WTC11 (cell line): ENCODE measurements around the gene HS3ST3A1. TPM values are rescaled to one million over a fixed set of nuclear protein-coding genes. Genes with fewer than 3 reads are reported as not detected.

ENCODE experiments used
- ATAC-seq: fragments of 200-7000 bp; cut with Tn5 transposase; 2 replicates; pipeline ENCODE4 v1.10.0; 2021; ENCODE audit warnings: mild to moderate bottlenecking, moderate library complexity
- CTCF ChIA-PET: fragments of 300-600 bp; sonication (Branson Sonifier 250); formaldehyde crosslinking; loops from one replicate; lab custom pipeline; 2021; ENCODE audit warnings: antibody characterized with exemption; lab: Charles Lee
- POLR2A ChIA-PET: fragments of 350-600 bp; sonication (Branson Sonifier 250); formaldehyde crosslinking; loops from one replicate; lab custom pipeline; 2021; ENCODE audit warnings: antibody characterized with exemption; lab: Charles Lee
- DNase-seq: peaks from one replicate; pipeline ENCODE4 v3.0.0; 2021; ENCODE audit warnings: low spot score
- H3K27ac Mint-ChIP-seq: 2 replicates; pipeline ENCODE4 v1.8.0; 2021; ENCODE audit warnings: mixed read lengths
- H3K27me3 Mint-ChIP-seq: 2 replicates; pipeline ENCODE4 v1.8.0; 2021; ENCODE audit warnings: low read depth, mild to moderate bottlenecking, moderate library complexity, mixed read lengths
- H3K36me3 Mint-ChIP-seq: 2 replicates; pipeline ENCODE4 v1.8.0; 2021; ENCODE audit warnings: mixed read lengths
- H3K4me1 Mint-ChIP-seq: 2 replicates; pipeline ENCODE4 v1.8.0; 2022; ENCODE audit warnings: mixed read lengths
- H3K4me3 Mint-ChIP-seq: 2 replicates; pipeline ENCODE4 v1.8.0; 2021; ENCODE audit warnings: mild to moderate bottlenecking, moderate library complexity, mixed read lengths
- H3K9me3 Mint-ChIP-seq: 2 replicates; pipeline ENCODE4 v1.8.0; 2021; ENCODE audit warnings: mixed read lengths
- CBFB ChIP-seq: sonication (generic); formaldehyde crosslinking; IDR thresholded peaks from 2 replicates; pipeline ENCODE4 v1.8.1; 2022; ENCODE audit warnings: mild to moderate bottlenecking, low read depth, missing genetic modification reagents
- CREB1 ChIP-seq: sonication (generic); formaldehyde crosslinking; IDR thresholded peaks from 2 replicates; pipeline ENCODE4 v1.8.0; 2023; ENCODE audit warnings: mild to moderate bottlenecking, missing genetic modification reagents
- HMGA2 ChIP-seq: fragments of 250-450 bp; sonication (Bioruptor Pico); IDR thresholded peaks from 2 replicates; pipeline ENCODE4 v1.4.0; 2021; ENCODE audit warnings: mild to moderate bottlenecking, moderate library complexity
- HMGXB4 ChIP-seq: sonication (generic); formaldehyde crosslinking; IDR thresholded peaks from 2 replicates; pipeline ENCODE4 v1.8.1; 2023; ENCODE audit warnings: mild to moderate bottlenecking, moderate library complexity, missing genetic modification reagents
- MAX ChIP-seq: sonication (generic); formaldehyde crosslinking; IDR thresholded peaks from 2 replicates; pipeline ENCODE4 v1.8.0; 2022; ENCODE audit warnings: mild to moderate bottlenecking, missing genetic modification reagents
- NR3C1 ChIP-seq: sonication (generic); formaldehyde crosslinking; conservative IDR thresholded peaks from 2 replicates; pipeline ENCODE4 v1.8.1; 2023; ENCODE audit warnings: low read depth, mild to moderate bottlenecking, missing genetic modification reagents
- SOX15 ChIP-seq: fragments of 250-450 bp; sonication (Bioruptor Pico); IDR thresholded peaks from 2 replicates; pipeline ENCODE4 v1.9.0; 2021; ENCODE audit warnings: mild to moderate bottlenecking
- TEAD4 ChIP-seq: sonication (generic); formaldehyde crosslinking; IDR thresholded peaks from 2 replicates; pipeline ENCODE4 v1.8.0; 2022; ENCODE audit warnings: mild to moderate bottlenecking, missing genetic modification reagents
- ZNF219 ChIP-seq: sonication (generic); formaldehyde crosslinking; IDR thresholded peaks from 2 replicates; pipeline ENCODE4 v1.8.0; 2023; ENCODE audit warnings: missing genetic modification reagents, mild to moderate bottlenecking, borderline replicate concordance
- ZNF232 ChIP-seq: sonication (generic); formaldehyde crosslinking; IDR thresholded peaks from 2 replicates; pipeline ENCODE4 v1.8.0; 2022; ENCODE audit warnings: mild to moderate bottlenecking, missing genetic modification reagents
- ZNF263 ChIP-seq: sonication (generic); formaldehyde crosslinking; IDR thresholded peaks from 2 replicates; pipeline ENCODE4 v1.8.1; 2022; ENCODE audit warnings: low read depth, mild to moderate bottlenecking, moderate library complexity, missing genetic modification reagents
- ZNF317 ChIP-seq: sonication (generic); formaldehyde crosslinking; IDR thresholded peaks from 2 replicates; pipeline ENCODE4 v1.8.1; 2023; ENCODE audit warnings: low read depth, mild to moderate bottlenecking, moderate library complexity, missing genetic modification reagents, borderline replicate concordance
- ZNF416 ChIP-seq: fragments of 250-450 bp; sonication (Bioruptor Pico); IDR thresholded peaks from 2 replicates; pipeline ENCODE4 v1.9.0; 2021; ENCODE audit warnings: mild to moderate bottlenecking, inconsistent platforms
- total RNA-seq: library from RNA; stranded (reverse); gene quantifications from 3 replicates; pipeline ENCODE4 v1.2.3, GENCODE V29; 2021
- TF ChIP-seq, protein P1 (sequence below): sonication (generic); formaldehyde crosslinking; IDR thresholded peaks from 2 replicates; pipeline ENCODE4 v1.8.1; 2022; ENCODE audit warnings: low read depth, missing genetic modification reagents, borderline replicate concordance
- TF ChIP-seq, protein P2 (sequence below): fragments of 250-450 bp; sonication (Bioruptor Pico); IDR thresholded peaks from 2 replicates; pipeline ENCODE4 v2.1.2; 2022; ENCODE audit warnings: mild to moderate bottlenecking, moderate library complexity
- TF ChIP-seq, protein P3 (sequence below): sonication (generic); formaldehyde crosslinking; IDR thresholded peaks from 2 replicates; pipeline ENCODE4 v1.8.1; 2022; ENCODE audit warnings: missing genetic modification reagents, borderline replicate concordance
- TF ChIP-seq, protein P4 (sequence below): fragments of 250-450 bp; sonication (Bioruptor Pico); IDR thresholded peaks from 2 replicates; pipeline ENCODE4 v1.9.0; 2021; ENCODE audit warnings: mild to moderate bottlenecking, borderline replicate concordance
- TF ChIP-seq, protein P5 (sequence below): sonication (generic); formaldehyde crosslinking; IDR thresholded peaks from 2 replicates; pipeline ENCODE4 v1.8.1; 2022; ENCODE audit warnings: mild to moderate bottlenecking, moderate library complexity, missing genetic modification reagents

HS3ST3A1 gene
- total RNA-seq, 1 experiment from 2014 or later = 9.7 TPM

DNA sequence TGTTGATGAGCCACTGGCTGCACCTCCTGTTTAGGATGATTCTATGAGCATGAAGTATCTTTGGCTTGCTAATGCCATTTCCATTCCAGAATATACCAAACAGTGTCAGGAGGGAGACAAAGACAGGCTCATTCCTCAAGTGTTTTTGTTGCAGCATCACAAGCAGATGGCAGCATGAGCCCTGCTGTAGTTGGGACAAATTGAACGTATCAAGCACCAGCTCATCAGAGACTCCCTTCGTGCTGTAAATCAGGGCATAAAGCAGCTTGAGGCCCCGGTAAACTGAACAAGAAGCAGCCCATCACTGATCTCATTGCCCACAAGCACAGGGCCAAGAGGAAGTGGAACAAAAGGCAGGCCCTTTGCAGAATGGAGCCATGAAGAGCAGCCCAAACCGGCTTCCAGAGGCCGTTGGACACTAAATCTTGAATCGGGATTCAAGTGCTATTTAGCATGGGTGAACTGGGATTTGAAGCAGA, 45.9 kb upstream of the HS3ST3A1 start:
- no peak overlapping the region for H3K4me3 Mint-ChIP-seq
- peaks cover 16% of the 10 kb centered on the region for H3K4me1 Mint-ChIP-seq
- DNase-seq = no peak
- ChIA-PET CTCF (interaction anchor here (0.6 kb wide), 1 partner anchor 935 kb away, joined by 3 read pairs; no protein-coding TSS in a partner anchor), POLR2A (no interaction called here)
- no peaks in the 10 kb centered on the region for H3K9me3 Mint-ChIP-seq
- no peak for ATAC-seq
- H3K27ac Mint-ChIP-seq = no peak overlapping the region
- TF ChIP-seq ZNF232 (no peak), ZNF317 (CRISPR knock-in tag) (no peak), NR3C1 (CRISPR knock-in tag) (no peak), HMGXB4 (CRISPR knock-in tag) (no peak), ZNF219 (no peak), CBFB (CRISPR knock-in tag) (no peak), ZNF263 (CRISPR knock-in tag) (no peak), TEAD4 (CRISPR knock-in tag) (no peak), HMGA2 (CRISPR knock-in tag) (no peak), ZNF416 (CRISPR knock-in tag) (no peak), CREB1 (CRISPR knock-in tag) (no peak), MAX (CRISPR knock-in tag) (no peak), SOX15 (CRISPR knock-in tag) (no peak)
- TF ChIP-seq, protein P1, sequence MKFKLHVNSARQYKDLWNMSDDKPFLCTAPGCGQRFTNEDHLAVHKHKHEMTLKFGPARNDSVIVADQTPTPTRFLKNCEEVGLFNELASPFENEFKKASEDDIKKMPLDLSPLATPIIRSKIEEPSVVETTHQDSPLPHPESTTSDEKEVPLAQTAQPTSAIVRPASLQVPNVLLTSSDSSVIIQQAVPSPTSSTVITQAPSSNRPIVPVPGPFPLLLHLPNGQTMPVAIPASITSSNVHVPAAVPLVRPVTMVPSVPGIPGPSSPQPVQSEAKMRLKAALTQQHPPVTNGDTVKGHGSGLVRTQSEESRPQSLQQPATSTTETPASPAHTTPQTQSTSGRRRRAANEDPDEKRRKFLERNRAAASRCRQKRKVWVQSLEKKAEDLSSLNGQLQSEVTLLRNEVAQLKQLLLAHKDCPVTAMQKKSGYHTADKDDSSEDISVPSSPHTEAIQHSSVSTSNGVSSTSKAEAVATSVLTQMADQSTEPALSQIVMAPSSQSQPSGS (CRISPR knock-in tag) = no peak
- TF ChIP-seq, protein P2, sequence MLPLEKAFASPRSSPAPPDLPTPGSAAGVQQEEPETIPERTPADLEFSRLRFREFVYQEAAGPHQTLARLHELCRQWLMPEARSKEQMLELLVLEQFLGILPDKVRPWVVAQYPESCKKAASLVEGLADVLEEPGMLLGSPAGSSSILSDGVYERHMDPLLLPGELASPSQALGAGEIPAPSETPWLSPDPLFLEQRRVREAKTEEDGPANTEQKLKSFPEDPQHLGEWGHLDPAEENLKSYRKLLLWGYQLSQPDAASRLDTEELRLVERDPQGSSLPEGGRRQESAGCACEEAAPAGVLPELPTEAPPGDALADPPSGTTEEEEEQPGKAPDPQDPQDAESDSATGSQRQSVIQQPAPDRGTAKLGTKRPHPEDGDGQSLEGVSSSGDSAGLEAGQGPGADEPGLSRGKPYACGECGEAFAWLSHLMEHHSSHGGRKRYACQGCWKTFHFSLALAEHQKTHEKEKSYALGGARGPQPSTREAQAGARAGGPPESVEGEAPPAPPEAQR (CRISPR knock-in tag) = no peak
- TF ChIP-seq, protein P3, sequence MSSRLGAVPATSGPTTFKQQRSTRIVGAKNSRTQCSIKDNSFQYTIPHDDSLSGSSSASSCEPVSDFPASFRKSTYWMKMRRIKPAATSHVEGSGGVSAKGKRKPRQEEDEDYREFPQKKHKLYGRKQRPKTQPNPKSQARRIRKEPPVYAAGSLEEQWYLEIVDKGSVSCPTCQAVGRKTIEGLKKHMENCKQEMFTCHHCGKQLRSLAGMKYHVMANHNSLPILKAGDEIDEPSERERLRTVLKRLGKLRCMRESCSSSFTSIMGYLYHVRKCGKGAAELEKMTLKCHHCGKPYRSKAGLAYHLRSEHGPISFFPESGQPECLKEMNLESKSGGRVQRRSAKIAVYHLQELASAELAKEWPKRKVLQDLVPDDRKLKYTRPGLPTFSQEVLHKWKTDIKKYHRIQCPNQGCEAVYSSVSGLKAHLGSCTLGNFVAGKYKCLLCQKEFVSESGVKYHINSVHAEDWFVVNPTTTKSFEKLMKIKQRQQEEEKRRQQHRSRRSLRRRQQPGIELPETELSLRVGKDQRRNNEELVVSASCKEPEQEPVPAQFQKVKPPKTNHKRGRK (CRISPR knock-in tag) = no peak
- TF ChIP-seq, protein P4, sequence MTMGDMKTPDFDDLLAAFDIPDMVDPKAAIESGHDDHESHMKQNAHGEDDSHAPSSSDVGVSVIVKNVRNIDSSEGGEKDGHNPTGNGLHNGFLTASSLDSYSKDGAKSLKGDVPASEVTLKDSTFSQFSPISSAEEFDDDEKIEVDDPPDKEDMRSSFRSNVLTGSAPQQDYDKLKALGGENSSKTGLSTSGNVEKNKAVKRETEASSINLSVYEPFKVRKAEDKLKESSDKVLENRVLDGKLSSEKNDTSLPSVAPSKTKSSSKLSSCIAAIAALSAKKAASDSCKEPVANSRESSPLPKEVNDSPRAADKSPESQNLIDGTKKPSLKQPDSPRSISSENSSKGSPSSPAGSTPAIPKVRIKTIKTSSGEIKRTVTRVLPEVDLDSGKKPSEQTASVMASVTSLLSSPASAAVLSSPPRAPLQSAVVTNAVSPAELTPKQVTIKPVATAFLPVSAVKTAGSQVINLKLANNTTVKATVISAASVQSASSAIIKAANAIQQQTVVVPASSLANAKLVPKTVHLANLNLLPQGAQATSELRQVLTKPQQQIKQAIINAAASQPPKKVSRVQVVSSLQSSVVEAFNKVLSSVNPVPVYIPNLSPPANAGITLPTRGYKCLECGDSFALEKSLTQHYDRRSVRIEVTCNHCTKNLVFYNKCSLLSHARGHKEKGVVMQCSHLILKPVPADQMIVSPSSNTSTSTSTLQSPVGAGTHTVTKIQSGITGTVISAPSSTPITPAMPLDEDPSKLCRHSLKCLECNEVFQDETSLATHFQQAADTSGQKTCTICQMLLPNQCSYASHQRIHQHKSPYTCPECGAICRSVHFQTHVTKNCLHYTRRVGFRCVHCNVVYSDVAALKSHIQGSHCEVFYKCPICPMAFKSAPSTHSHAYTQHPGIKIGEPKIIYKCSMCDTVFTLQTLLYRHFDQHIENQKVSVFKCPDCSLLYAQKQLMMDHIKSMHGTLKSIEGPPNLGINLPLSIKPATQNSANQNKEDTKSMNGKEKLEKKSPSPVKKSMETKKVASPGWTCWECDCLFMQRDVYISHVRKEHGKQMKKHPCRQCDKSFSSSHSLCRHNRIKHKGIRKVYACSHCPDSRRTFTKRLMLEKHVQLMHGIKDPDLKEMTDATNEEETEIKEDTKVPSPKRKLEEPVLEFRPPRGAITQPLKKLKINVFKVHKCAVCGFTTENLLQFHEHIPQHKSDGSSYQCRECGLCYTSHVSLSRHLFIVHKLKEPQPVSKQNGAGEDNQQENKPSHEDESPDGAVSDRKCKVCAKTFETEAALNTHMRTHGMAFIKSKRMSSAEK (CRISPR knock-in tag) = no peak
- TF ChIP-seq, protein P5, sequence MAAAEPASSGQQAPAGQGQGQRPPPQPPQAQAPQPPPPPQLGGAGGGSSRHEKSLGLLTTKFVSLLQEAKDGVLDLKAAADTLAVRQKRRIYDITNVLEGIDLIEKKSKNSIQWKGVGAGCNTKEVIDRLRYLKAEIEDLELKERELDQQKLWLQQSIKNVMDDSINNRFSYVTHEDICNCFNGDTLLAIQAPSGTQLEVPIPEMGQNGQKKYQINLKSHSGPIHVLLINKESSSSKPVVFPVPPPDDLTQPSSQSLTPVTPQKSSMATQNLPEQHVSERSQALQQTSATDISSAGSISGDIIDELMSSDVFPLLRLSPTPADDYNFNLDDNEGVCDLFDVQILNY (CRISPR knock-in tag) = no peak
- no peaks in the 10 kb centered on the region for H3K27me3 Mint-ChIP-seq
- no peaks in the 10 kb centered on the region for H3K36me3 Mint-ChIP-seq
